Upper lobe of left lung (tissue), 4 donors: Measurements from ENCODE around the gene MUC21.

Source experiments
- CTCF ChIP-seq, 6 experiments: fragments of 450-650 bp in 4 of 6; fragments of 200-600 bp in 2 of 6; sonication (generic) in 2 of 6; IDR thresholded peaks; one replicate each; pipeline ENCODE4 v1.5.1; 2016 to 2019; ENCODE audit warnings: antibody characterized with exemption in 6 of 6
- EP300 ChIP-seq, 4 donors: sonication (generic); formaldehyde crosslinking; IDR thresholded peaks; one replicate each; pipeline ENCODE4 v1.5.1; 2017; ENCODE audit warnings: antibody characterized with exemption in 4 of 4, control low read depth in 2 of 4
- POLR2A ChIP-seq, 4 donors: fragments of 450-650 bp; IDR thresholded peaks; one replicate each; pipeline ENCODE4 v1.5.1; 2016 to 2017; ENCODE audit warnings: antibody characterized with exemption in 4 of 4, mild to moderate bottlenecking in 2 of 4
- POLR2AphosphoS5 ChIP-seq, 2 donors: sonication (generic); formaldehyde crosslinking; IDR thresholded peaks; one replicate each; pipeline ENCODE4 v1.5.1; 2017; ENCODE audit warnings: antibody characterized with exemption in 2 of 2

- no peak for TF ChIP-seq CTCF (IDR thresholded peaks at IDR 0.05)
- no peak for TF ChIP-seq POLR2AphosphoS5 (IDR thresholded peaks at IDR 0.05)
- no peak for TF ChIP-seq EP300 (IDR thresholded peaks at IDR 0.05)
- TF ChIP-seq POLR2A (IDR thresholded peaks at IDR 0.05): no peak
Measured at GRCh38 chr6:31037169-31037568, 53.7 kb downstream of the MUC21 start.
